ENCODE data around the gene EFCAB11. TPM values are rescaled to one million over a fixed set of nuclear protein-coding genes. Genes with fewer than 3 reads are reported as not detected.
"Not testable (repeated sequence)": the region's sequence is repeated elsewhere in the genome, so short reads cannot be mapped to it uniquely, and the experiment has no call there.

The EFCAB11 gene
- total RNA-seq, 1 donor from 2014 or later, result not detected

DNA sequence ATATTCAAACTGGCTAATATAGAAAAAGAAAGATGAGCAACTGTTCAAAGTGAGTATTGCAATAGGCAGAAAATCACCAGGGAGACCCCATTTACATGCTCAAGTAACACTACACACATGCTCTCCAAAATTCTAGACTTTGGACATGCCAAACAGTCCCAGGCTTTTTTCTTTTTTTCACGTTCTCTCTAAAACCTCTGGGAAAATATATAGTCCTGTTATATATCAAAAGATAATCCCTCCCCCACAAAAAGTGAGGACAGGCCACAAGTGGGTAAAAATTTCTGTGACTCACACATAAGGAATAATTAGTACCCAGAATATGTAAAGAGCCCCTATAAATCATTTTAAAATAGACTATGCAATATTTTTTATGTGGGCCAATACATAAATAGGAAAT, 55.2 kb downstream of the EFCAB11 start:
- Histone ChIP-seq H3K4me1 (no peaks in the 10 kb centered on the region), H3K36me3 (no peaks in the 10 kb centered on the region), H3K4me3 (no peak overlapping the region), H3K27me3 (no peaks in the 10 kb centered on the region), H3K27ac (no peak overlapping the region), H3K9me3 (no peaks in the 10 kb centered on the region)
- TF ChIP-seq, protein P1, sequence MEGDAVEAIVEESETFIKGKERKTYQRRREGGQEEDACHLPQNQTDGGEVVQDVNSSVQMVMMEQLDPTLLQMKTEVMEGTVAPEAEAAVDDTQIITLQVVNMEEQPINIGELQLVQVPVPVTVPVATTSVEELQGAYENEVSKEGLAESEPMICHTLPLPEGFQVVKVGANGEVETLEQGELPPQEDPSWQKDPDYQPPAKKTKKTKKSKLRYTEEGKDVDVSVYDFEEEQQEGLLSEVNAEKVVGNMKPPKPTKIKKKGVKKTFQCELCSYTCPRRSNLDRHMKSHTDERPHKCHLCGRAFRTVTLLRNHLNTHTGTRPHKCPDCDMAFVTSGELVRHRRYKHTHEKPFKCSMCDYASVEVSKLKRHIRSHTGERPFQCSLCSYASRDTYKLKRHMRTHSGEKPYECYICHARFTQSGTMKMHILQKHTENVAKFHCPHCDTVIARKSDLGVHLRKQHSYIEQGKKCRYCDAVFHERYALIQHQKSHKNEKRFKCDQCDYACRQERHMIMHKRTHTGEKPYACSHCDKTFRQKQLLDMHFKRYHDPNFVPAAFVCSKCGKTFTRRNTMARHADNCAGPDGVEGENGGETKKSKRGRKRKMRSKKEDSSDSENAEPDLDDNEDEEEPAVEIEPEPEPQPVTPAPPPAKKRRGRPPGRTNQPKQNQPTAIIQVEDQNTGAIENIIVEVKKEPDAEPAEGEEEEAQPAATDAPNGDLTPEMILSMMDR (IDR thresholded peaks at IDR 0.05), result no peak
- DNase-seq (ENCODE audit: low spot score in 2 of 2), result no peak
- intact Hi-C loops (cut with DNase I), result loop anchor here (5.0 kb wide), 1 partner anchor 42 kb away; no protein-coding TSS in a partner anchor

DNA sequence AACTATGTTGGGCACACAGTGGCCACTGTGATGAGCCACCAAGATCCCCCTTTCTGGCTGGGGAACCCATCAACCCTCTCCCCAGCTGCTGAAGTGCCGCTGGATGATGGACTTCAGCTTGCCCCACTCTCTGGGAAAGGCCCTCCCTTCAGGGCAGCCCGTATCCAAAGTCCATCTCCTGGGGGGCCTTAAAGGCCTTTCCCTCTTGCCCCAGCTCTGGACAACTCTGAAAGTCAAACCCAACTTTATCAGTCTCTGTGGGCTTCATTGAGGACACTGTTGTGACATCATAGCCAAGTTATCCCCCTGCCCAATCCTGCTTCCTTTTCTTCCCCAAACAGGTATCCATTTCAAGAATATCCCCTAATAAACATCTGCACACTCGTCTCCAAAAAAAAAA, 61.1 kb downstream of the EFCAB11 start:
- intact Hi-C loops (cut with DNase I); H3K27ac ChIP-seq; H3K9me3 ChIP-seq; H3K4me3 ChIP-seq; H3K4me1 ChIP-seq; H3K27me3 ChIP-seq; DNase-seq (ENCODE audit: low spot score in 2 of 2); H3K36me3 ChIP-seq: not testable (repeated sequence)

DNA sequence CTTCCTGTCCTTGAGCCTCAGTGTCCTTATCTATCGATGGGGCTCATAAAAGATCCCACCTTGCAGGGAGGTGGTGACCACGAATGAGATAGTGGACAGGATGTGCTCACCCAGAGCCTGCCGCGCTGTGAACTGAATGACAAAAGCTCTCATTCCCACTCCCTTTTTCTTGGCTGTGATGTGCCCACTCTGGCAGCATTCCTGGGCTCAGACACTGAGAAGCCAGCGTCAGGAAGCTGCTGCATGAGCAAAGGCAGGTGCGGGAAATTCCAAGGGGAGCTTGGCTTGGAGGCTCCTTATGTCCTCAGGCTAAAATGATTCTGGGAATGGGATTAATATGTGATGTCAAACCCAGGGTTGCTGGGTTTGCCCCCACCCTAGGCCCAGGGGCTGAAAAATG, 61.6 kb downstream of the EFCAB11 start:
- intact Hi-C loops (cut with DNase I), result no loop called here
- TF ChIP-seq, protein P1 (IDR thresholded peaks at IDR 0.05), result no peak
- no peak for DNase-seq (ENCODE audit: low spot score in 2 of 2)

DNA sequence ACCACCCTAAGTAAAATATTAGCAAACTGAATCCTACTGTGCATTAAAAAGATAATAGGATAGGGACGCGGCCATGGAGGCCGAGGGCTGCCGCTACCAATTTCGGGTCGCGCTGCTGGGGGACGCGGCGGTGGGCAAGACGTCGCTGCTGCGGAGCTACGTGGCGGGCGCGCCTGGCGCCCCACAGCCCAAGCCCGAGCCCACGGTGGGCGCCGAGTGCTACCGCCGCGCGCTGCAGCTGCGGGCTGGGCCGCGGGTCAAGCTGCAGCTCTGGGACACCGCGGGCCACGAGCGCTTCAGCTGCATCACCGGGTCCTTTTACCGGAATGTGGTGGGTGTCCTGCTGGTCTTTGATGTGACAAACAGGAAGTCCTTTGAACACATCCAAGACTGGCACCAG, 62.8 kb downstream of the EFCAB11 start:
- H3K27ac ChIP-seq; H3K4me1 ChIP-seq; H3K36me3 ChIP-seq; intact Hi-C loops (cut with DNase I); H3K27me3 ChIP-seq; DNase-seq (ENCODE audit: low spot score in 2 of 2); H3K4me3 ChIP-seq; H3K9me3 ChIP-seq: not testable (repeated sequence)

More for the DNA sequence above, 61.6 kb downstream of the EFCAB11 start:
- Histone ChIP-seq H3K4me1 (no peaks in the 10 kb centered on the region), H3K9me3 (no peaks in the 10 kb centered on the region), H3K4me3 (no peak overlapping the region), H3K27me3 (no peaks in the 10 kb centered on the region), H3K27ac (no peak overlapping the region), H3K36me3 (no peaks in the 10 kb centered on the region)

DNA sequence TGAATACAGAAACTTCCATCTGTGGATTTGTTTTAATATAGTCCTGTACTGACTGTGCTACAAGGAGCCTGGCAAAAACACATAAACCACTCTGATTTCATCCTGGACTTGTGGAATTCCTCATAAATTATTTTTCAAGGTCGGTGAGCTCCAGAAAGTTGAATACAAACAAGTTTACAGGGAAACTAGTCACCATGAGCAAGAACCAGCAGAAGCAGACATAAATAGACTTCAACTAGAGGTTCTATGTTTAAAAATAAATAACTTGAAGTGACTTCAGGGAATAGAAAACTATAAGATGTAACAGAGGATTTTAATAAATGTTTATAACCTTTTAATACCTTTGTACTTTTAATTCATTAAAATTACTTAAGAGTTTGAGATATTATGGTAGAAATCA, 63.5 kb downstream of the EFCAB11 start:
- no peak overlapping the region for H3K27ac ChIP-seq
- TF ChIP-seq, protein P1 (IDR thresholded peaks at IDR 0.05), result no peak
- H3K27me3 ChIP-seq, result no peaks in the 10 kb centered on the region
- intact Hi-C loops (cut with DNase I), result no loop called here
- H3K9me3 ChIP-seq, result no peaks in the 10 kb centered on the region
- H3K36me3 ChIP-seq, result no peaks in the 10 kb centered on the region
- no peak for DNase-seq (ENCODE audit: low spot score in 2 of 2)
- H3K4me3 ChIP-seq, result no peak overlapping the region
- no peaks in the 10 kb centered on the region for H3K4me1 ChIP-seq

DNA sequence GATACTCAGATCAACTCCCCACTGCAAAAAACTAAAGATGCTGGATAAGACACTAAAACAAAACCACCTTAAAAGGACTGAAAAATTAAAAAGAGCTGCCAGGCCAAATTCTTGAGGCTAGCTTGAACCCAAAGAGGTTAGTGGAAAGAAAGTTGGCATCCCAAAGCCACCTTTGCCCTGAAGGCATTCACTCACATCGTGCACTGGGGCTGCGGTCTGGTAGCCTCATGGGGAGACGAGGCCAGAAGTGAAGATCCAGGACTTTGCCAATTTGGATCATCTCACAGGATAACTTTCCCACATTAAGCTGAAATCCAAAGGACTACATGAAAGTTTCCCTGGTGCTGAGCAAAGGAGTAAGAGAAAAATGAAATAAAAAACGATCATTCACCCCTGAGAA, 63.9 kb downstream of the EFCAB11 start:
- TF ChIP-seq, protein P1 (IDR thresholded peaks at IDR 0.05), result no peak
- H3K4me1 ChIP-seq, result no peaks in the 10 kb centered on the region
- no peaks in the 10 kb centered on the region for H3K9me3 ChIP-seq
- no peak overlapping the region for H3K4me3 ChIP-seq
- H3K36me3 ChIP-seq, result no peaks in the 10 kb centered on the region
- H3K27ac ChIP-seq, result no peak overlapping the region
- intact Hi-C loops (cut with DNase I), result no loop called here
- no peaks in the 10 kb centered on the region for H3K27me3 ChIP-seq
- DNase-seq (ENCODE audit: low spot score in 2 of 2), result no peak

DNA sequence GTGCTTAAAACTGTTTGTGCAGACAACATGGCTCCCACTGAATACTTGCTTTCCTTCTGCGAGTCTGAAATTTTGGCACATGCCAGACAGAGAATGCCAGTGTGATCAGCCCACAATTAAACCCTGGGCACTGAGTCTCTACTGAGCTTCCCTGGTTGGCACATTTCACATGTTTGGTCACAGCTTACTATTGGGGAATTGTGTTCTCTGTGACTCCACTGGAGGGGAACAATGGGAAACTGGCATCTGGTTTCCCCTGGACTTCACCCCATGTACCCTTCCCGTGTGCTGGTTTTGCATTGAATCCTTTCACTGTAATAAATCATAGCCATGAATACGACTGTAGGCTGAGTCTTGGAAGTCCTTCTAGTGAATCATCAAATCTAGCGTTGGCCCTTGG, 64.9 kb downstream of the EFCAB11 start:
- Histone ChIP-seq H3K27ac (no peak overlapping the region), H3K4me3 (no peak overlapping the region), H3K9me3 (no peaks in the 10 kb centered on the region), H3K36me3 (no peaks in the 10 kb centered on the region), H3K27me3 (no peaks in the 10 kb centered on the region), H3K4me1 (no peaks in the 10 kb centered on the region)
- no peak for DNase-seq (ENCODE audit: low spot score in 2 of 2)
- intact Hi-C loops (cut with DNase I), result no loop called here
- TF ChIP-seq, protein P1 (IDR thresholded peaks at IDR 0.05), result no peak

Measured in ascending aorta (tissue), 2 donors.